Thyroid gland (tissue), 4 donors: ENCODE measurements around the gene PTPRZ1.

Experiments used
- POLR2A ChIP-seq, 2 donors: fragments of 450-650 bp; IDR thresholded peaks; one replicate each; pipeline ENCODE4 v1.6.1; 2017; ENCODE audit warnings: antibody characterized with exemption in 2 of 2, mild to moderate bottlenecking in 2 of 2, moderate library complexity in 1 of 2
- TF ChIP-seq, protein P1 (sequence below), 6 experiments: fragments of 200-600 bp in 3 of 6; fragments of 450-650 bp in 3 of 6; sonication (generic) in 3 of 6; IDR thresholded peaks; one replicate each; pipeline ENCODE4 v1.5.1; 2016 to 2019; ENCODE audit warnings: antibody characterized with exemption in 6 of 6, mild to moderate bottlenecking in 2 of 6, inconsistent platforms in 1 of 6, moderate library complexity in 1 of 6

DNA sequence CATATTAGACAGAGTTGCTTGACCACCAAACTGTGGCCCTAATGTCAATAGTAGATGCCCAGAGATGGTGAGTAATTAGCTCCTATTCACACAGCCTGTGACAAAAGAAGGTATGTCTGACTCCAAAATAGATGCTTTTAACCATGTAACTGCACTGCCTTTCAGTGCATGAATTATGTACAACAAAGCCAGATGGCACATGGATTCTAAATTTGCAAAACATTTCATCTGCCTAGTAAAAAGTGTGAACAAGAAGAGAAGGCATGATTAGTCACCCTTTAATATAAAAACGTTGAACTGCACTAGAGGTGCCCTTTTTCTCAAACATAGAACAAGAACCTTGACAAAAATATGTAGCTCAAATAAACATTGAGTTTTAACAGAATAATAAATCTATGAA lies 35.5 kb upstream of the PTPRZ1 start:
- TF ChIP-seq, protein P1, sequence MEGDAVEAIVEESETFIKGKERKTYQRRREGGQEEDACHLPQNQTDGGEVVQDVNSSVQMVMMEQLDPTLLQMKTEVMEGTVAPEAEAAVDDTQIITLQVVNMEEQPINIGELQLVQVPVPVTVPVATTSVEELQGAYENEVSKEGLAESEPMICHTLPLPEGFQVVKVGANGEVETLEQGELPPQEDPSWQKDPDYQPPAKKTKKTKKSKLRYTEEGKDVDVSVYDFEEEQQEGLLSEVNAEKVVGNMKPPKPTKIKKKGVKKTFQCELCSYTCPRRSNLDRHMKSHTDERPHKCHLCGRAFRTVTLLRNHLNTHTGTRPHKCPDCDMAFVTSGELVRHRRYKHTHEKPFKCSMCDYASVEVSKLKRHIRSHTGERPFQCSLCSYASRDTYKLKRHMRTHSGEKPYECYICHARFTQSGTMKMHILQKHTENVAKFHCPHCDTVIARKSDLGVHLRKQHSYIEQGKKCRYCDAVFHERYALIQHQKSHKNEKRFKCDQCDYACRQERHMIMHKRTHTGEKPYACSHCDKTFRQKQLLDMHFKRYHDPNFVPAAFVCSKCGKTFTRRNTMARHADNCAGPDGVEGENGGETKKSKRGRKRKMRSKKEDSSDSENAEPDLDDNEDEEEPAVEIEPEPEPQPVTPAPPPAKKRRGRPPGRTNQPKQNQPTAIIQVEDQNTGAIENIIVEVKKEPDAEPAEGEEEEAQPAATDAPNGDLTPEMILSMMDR (IDR thresholded peaks at IDR 0.05) = no peak
- TF ChIP-seq POLR2A (IDR thresholded peaks at IDR 0.05) = no peak
